Measurements from ENCODE around the gene PIK3R1. TPM values are rescaled to one million over a fixed set of nuclear protein-coding genes. Genes with fewer than 3 reads are reported as not detected.

The PIK3R1 gene
- total and polyA plus RNA-seq, 10 of the 15 experiments (the other 5 are each of a cell fraction or from before 2014, with no cell fraction given): 7.8 to 38.4 (median 15.7) TPM

- ChIA-PET CTCF (no interaction called here), SMC1A (ENCODE audit: uncharacterized antibody, unreplicated experiment) (no interaction called here), POLR2A (no interaction called here), RAD21 (ENCODE audit: unreplicated experiment) (no interaction called here)
- in situ Hi-C loops (cut with MboI): no loop called here
- Histone ChIP-seq H2AFZ (ENCODE audit: control insufficient read depth, low read depth, low read length) (no peak overlapping the region), H3K4me2 (ENCODE audit: control insufficient read depth, insufficient read depth) (no peak overlapping the region), H3K36me3 (ENCODE audit: control insufficient read depth in 2 of 2, insufficient read depth in 2 of 2, low read length in 1 of 2) (no peaks in the 10 kb centered on the region), H3K4me1 (ENCODE audit: control insufficient read depth, insufficient read depth, low read length) (no peaks in the 10 kb centered on the region), H3K4me3 (no peak overlapping the region), H4K20me1 (ENCODE audit: control insufficient read depth, insufficient read depth) (no peaks in the 10 kb centered on the region), H3K27ac (ENCODE audit: control insufficient read depth, insufficient read depth) (no peak overlapping the region), H3K9ac (ENCODE audit: control insufficient read depth, insufficient read depth, low read length) (no peak overlapping the region), H3K27me3 (replicated peaks in 1 of 2; ENCODE audit: control insufficient read depth in 2 of 2, insufficient read depth in 2 of 2, low read length in 1 of 2) (no peaks in the 10 kb centered on the region), H3K9me3 (replicated peaks; ENCODE audit: control insufficient read depth, insufficient read depth, low read length) (no peaks in the 10 kb centered on the region), H3K79me2 (ENCODE audit: control insufficient read depth, insufficient read depth, low read length) (no peaks in the 10 kb centered on the region)
- FAIRE-seq: no peak
- ATAC-seq: peak; percentile 56
- intact Hi-C loops (cut with micrococcal nuclease; ENCODE audit: unreplicated experiment): no loop called here
- no peak for DNase-seq (ENCODE audit: low read depth, low spot score)
- WGBS (ENCODE audit: insufficient coverage, insufficient replicate concordance, low lambda C conversion rate, missing lambda C conversion rate): 65% methylated on average over 7 of the region's 7 CpGs
- BruUV-seq (replicated peaks): no TSS peak
- TF ChIP-seq ZZZ3 (IDR thresholded peaks at IDR 0.05; ENCODE audit: control insufficient read depth, insufficient read length, low read depth) (no peak), RBBP5 (conservative IDR thresholded peaks at IDR 0.05) (no peak), BRCA1 (IDR thresholded peaks at IDR 0.05; ENCODE audit: low read depth, low read length) (no peak), POLR2A (IDR thresholded peaks at IDR 0.05; ENCODE audit: low read depth, low read length) (no peak), ZNF24 (IDR thresholded peaks at IDR 0.05) (no peak), ATF7 (IDR thresholded peaks at IDR 0.05; ENCODE audit: low read depth) (no peak), JUND (IDR thresholded peaks at IDR 0.05; ENCODE audit: low read depth, low read length) (no peak), BCL3 (IDR thresholded peaks at IDR 0.05; ENCODE audit: borderline replicate concordance, insufficient read depth, low read depth, low read length, poor library complexity, severe bottlenecking) (no peak), SREBF2 (IDR thresholded peaks at IDR 0.05; ENCODE audit: low read length) (no peak), ASH2L (IDR thresholded peaks at IDR 0.05; ENCODE audit: borderline replicate concordance, low read depth) (no peak)
- TF ChIP-seq, protein P1, sequence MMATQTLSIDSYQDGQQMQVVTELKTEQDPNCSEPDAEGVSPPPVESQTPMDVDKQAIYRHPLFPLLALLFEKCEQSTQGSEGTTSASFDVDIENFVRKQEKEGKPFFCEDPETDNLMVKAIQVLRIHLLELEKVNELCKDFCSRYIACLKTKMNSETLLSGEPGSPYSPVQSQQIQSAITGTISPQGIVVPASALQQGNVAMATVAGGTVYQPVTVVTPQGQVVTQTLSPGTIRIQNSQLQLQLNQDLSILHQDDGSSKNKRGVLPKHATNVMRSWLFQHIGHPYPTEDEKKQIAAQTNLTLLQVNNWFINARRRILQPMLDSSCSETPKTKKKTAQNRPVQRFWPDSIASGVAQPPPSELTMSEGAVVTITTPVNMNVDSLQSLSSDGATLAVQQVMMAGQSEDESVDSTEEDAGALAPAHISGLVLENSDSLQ (IDR thresholded peaks at IDR 0.05): no peak
- TF ChIP-seq, protein P2, sequence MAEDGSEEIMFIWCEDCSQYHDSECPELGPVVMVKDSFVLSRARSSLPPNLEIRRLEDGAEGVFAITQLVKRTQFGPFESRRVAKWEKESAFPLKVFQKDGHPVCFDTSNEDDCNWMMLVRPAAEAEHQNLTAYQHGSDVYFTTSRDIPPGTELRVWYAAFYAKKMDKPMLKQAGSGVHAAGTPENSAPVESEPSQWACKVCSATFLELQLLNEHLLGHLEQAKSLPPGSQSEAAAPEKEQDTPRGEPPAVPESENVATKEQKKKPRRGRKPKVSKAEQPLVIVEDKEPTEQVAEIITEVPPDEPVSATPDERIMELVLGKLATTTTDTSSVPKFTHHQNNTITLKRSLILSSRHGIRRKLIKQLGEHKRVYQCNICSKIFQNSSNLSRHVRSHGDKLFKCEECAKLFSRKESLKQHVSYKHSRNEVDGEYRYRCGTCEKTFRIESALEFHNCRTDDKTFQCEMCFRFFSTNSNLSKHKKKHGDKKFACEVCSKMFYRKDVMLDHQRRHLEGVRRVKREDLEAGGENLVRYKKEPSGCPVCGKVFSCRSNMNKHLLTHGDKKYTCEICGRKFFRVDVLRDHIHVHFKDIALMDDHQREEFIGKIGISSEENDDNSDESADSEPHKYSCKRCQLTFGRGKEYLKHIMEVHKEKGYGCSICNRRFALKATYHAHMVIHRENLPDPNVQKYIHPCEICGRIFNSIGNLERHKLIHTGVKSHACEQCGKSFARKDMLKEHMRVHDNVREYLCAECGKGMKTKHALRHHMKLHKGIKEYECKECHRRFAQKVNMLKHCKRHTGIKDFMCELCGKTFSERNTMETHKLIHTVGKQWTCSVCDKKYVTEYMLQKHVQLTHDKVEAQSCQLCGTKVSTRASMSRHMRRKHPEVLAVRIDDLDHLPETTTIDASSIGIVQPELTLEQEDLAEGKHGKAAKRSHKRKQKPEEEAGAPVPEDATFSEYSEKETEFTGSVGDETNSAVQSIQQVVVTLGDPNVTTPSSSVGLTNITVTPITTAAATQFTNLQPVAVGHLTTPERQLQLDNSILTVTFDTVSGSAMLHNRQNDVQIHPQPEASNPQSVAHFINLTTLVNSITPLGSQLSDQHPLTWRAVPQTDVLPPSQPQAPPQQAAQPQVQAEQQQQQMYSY (CRISPR knock-in tag; IDR thresholded peaks at IDR 0.05): no peak
- TF ChIP-seq, protein P3, sequence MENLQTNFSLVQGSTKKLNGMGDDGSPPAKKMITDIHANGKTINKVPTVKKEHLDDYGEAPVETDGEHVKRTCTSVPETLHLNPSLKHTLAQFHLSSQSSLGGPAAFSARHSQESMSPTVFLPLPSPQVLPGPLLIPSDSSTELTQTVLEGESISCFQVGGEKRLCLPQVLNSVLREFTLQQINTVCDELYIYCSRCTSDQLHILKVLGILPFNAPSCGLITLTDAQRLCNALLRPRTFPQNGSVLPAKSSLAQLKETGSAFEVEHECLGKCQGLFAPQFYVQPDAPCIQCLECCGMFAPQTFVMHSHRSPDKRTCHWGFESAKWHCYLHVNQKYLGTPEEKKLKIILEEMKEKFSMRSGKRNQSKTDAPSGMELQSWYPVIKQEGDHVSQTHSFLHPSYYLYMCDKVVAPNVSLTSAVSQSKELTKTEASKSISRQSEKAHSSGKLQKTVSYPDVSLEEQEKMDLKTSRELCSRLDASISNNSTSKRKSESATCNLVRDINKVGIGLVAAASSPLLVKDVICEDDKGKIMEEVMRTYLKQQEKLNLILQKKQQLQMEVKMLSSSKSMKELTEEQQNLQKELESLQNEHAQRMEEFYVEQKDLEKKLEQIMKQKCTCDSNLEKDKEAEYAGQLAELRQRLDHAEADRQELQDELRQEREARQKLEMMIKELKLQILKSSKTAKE (IDR thresholded peaks at IDR 0.05; ENCODE audit: low read depth, poor library complexity, severe bottlenecking): no peak
Measured at GRCh38 chr5:68176802-68177479, 38.6 kb upstream of the PIK3R1 start.

All from GM12878 (cell line).